Measurements from ENCODE around the gene DSPP. TPM values are rescaled to one million over a fixed set of nuclear protein-coding genes. Genes with fewer than 3 reads are reported as not detected.

DSPP gene
- under 1 TPM in 1 of 4 donors, not detected in 3; 0.09 TPM for total RNA-seq

GRCh38 chr4:87608229-87608628 is at the start of gene DSPP:
Gene DSPP, plus strand, starts transcription at chr4:87608529. Its CDS starts 2,380 bp downstream, at chr4:87610909.
- TF ChIP-seq CTCF (IDR thresholded peaks at IDR 0.05) (no peak), POLR2A (IDR thresholded peaks at IDR 0.05) (no peak)
- Histone ChIP-seq H3K36me3 (no peaks in the 10 kb centered on the region), H3K4me1 (no peaks in the 10 kb centered on the region), H3K27ac (no peak within 1 kb of the TSS), H3K4me3 (no peak within 1 kb of the TSS), H3K27me3 (peaks cover 0 to 5% (median 0%) of the 10 kb centered on the region in 4 donors), H3K9me3 (no peaks in the 10 kb centered on the region)
- 80 to 86% methylated on average over 4 of the region's 4 CpGs for WGBS, 2 donors
- DNase-seq = no peak
- intact Hi-C loops (cut with DNase I) = no loop called here

GRCh38 chr4:87559090-87559837 is 49.1 kb upstream of the DSPP start:
- TF ChIP-seq POLR2A (IDR thresholded peaks at IDR 0.05) (no peak), CTCF (IDR thresholded peaks at IDR 0.05) (no peak)
- no peak for DNase-seq
- H3K36me3 ChIP-seq = no peaks in the 10 kb centered on the region
- H3K4me1 ChIP-seq = peaks cover 0 to 17% (median 0%) of the 10 kb centered on the region in 3 donors
- H3K4me3 ChIP-seq = no peak overlapping the region
- no peaks in the 10 kb centered on the region for H3K9me3 ChIP-seq
- 39 to 65% methylated on average over 8 of the region's 8 CpGs for WGBS, 2 donors
- intact Hi-C loops (cut with DNase I) = no loop called here
- no peaks in the 10 kb centered on the region for H3K27me3 ChIP-seq
- no peak overlapping the region for H3K27ac ChIP-seq

- H3K27me3 ChIP-seq = no peaks in the 10 kb centered on the region
- no peaks in the 10 kb centered on the region for H3K9me3 ChIP-seq
- H3K4me1 ChIP-seq = peaks cover 0 to 11% (median 0%) of the 10 kb centered on the region in 3 donors
- intact Hi-C loops (cut with DNase I) = no loop called here
- no peak overlapping the region for H3K4me3 ChIP-seq
- TF ChIP-seq POLR2A (IDR thresholded peaks at IDR 0.05) (no peak), CTCF (IDR thresholded peaks at IDR 0.05) (no peak)
- no peak overlapping the region for H3K27ac ChIP-seq
- 96 to 100% methylated on average over 2 of the region's 2 CpGs for WGBS, 2 donors
- no peaks in the 10 kb centered on the region for H3K36me3 ChIP-seq
- DNase-seq = no peak
Measured at GRCh38 chr4:87560802-87561201, 47.5 kb upstream of the DSPP start.

GRCh38 chr4:87565746-87566145 is 42.6 kb upstream of the DSPP start:
- TF ChIP-seq CTCF (IDR thresholded peaks at IDR 0.05) (no peak), POLR2A (IDR thresholded peaks at IDR 0.05) (no peak)
- WGBS, 2 donors = 84% methylated on average over 4 of the region's 4 CpGs

DNA sequence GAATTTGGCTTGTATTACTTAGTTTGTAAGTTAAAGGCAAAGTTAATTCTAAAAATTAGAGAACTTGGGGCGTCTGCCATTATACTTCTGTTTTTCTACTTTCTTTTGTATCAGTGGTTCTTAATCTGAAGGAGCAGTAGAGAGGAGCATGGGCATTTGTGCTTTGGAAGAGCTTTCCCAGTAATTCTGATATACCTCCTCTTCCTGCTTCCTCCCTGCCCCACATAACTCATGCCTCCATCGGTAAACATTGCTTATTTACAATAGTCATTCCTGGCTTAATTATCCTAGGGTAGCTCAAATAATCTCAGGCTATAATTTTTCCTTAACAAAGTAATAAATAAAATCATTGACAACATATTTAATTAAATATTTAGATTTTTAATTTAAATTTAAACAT is 42.1 kb upstream of the DSPP start:
- Histone ChIP-seq H3K4me1 (no peaks in the 10 kb centered on the region), H3K27me3 (no peaks in the 10 kb centered on the region), H3K36me3 (no peaks in the 10 kb centered on the region), H3K27ac (no peak overlapping the region), H3K9me3 (no peaks in the 10 kb centered on the region), H3K4me3 (no peak overlapping the region)
- WGBS, 2 donors = 57 to 61% methylated on average over 2 of the region's 2 CpGs
- no peak for TF ChIP-seq CTCF (IDR thresholded peaks at IDR 0.05)
- no peak for TF ChIP-seq POLR2A (IDR thresholded peaks at IDR 0.05)
- no peak for DNase-seq
- intact Hi-C loops (cut with DNase I) = no loop called here

More at GRCh38 chr4:87565746-87566145, 42.6 kb upstream of the DSPP start:
- no peak for DNase-seq
- H3K27ac ChIP-seq = no peak overlapping the region
- H3K4me1 ChIP-seq = no peaks in the 10 kb centered on the region
- H3K36me3 ChIP-seq = no peaks in the 10 kb centered on the region
- no peaks in the 10 kb centered on the region for H3K27me3 ChIP-seq
- intact Hi-C loops (cut with DNase I) = no loop called here
- no peaks in the 10 kb centered on the region for H3K9me3 ChIP-seq
- no peak overlapping the region for H3K4me3 ChIP-seq

All from esophagus squamous epithelium (tissue), 5 donors.